ENCODE data around the gene IRF9.
A peak's percentile ranks its signal among the peaks of the same experiment; 100 is the strongest.

The IRF9 gene, protein sequence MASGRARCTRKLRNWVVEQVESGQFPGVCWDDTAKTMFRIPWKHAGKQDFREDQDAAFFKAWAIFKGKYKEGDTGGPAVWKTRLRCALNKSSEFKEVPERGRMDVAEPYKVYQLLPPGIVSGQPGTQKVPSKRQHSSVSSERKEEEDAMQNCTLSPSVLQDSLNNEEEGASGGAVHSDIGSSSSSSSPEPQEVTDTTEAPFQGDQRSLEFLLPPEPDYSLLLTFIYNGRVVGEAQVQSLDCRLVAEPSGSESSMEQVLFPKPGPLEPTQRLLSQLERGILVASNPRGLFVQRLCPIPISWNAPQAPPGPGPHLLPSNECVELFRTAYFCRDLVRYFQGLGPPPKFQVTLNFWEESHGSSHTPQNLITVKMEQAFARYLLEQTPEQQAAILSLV

GRCh38 chr14:24160850-24161804, at the start of gene IRF9:
IRF9 (plus strand) TSS chr14:24161265; CDS start chr14:24162145, 880 bp downstream.
- peak; percentile 93 for DNase-seq

DNA sequence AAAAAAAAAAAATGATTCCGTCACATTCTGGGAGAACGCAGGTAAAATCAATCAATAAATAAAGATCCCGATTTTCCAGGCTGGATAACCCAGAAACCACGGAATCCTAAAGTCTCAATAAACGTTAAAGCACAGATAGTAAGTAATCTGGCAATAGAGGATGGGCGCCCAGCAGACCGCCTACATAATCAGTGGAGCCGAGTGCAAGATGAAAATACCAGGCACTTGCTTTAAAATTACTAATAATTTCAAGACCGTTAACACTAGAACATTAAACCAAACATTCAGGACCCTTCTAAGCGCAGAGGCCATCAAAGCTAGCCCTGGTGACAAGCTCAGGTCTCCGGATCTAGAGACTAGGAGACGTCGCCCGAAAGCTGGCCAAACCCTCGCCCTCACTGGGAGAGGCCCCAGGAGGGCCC, 47.7 kb upstream of the IRF9 start:
- DNase-seq, result no peak

DNA sequence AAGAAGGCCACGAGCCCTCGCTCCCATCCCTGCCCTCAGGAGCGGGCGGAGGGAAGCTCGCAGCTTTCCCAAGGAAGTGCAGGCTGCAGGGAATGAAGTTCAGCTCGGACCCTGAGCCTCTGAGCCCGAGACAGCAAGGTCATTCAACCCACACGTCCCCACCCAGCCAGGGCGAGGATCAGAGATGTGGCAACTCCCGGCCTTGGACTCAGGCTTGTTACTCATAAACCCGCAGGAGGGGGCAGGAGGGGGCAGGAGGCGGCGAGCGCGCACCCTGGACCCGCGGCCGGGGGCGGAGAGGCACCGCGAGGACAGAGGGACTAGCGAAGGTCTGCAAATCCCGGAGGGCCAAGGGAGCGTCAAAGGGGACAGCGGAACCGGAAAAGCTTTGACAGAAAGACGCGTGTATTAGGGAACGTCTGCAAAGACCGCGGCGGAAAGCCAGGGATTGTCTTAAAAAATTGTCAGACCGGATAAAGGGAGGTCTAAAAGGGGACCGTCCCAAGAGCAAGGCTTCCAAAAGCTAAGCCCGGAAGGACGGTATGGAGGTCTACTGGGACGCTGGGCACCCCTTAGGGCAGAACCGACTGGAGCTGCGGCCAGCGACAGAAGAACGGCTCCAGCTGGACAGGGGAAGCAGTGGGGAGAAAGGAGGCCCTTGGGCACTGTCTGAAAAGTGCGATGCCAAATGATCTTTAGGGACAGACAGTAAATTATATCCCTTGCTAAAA, 47.1 kb upstream of the IRF9 start:
- peak; percentile 87 for DNase-seq

DNA sequence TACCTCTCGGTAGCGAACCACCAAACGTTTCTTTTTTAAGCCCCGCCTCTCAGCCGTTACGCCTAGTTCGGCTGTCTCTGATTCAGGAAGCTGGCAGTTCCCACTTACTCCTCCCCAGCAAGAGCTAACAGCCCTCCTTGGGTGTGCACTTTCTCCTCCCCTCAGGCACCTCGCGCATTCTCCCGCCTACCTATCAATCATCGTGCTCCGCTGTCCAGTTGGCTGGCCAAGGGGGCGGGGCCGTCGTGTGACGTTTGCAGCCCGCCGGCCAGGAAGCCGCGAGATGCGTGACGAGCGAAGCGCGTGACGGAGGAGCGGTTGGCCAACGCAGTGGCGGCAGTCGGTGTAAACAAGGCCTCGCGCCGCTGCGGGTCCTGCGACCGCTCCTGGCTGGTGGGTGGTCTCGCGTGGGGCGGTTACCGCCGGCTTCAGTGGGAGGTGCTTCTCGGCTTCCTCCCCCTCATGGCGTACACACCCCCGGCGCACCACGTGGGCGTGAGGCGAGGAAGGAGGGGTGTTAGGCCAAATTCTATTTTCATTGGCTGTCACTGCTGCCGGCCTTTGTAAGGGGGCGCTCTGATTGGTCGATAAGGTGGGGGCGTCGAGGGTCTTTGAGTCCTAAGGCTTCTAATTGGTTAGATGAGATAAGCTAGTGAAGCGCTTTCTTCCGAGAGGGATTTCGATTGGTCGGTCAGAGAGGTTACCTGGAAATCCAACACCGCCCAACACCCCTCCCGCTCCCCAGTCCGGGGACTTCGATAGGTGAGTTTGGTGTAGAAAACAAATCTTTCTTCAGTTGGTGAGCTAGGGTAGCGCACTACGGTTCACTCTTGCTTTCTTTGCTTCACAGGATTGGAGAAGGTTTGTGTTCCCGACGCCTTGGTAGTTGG, 46.3 kb upstream of the IRF9 start, which contains the start of the genes DCAF11 and NRL:
TSS of gene DCAF11 (plus strand) at position 246 of the 890 bp plus-strand sequence. CDS start 818 bp downstream, outside the sequence.
TSS of gene NRL (minus strand) at position 418 of the 890 bp plus-strand sequence. CDS start 32,101 bp downstream, outside the sequence.
- DNase-seq, result peak; percentile 99

GRCh38 chr14:24115422-24116127, 45.5 kb upstream of the IRF9 start:
- DNase-seq, result no peak

- no peak for DNase-seq
Measured at GRCh38 chr14:24116128-24116814, 44.8 kb upstream of the IRF9 start.

DNA sequence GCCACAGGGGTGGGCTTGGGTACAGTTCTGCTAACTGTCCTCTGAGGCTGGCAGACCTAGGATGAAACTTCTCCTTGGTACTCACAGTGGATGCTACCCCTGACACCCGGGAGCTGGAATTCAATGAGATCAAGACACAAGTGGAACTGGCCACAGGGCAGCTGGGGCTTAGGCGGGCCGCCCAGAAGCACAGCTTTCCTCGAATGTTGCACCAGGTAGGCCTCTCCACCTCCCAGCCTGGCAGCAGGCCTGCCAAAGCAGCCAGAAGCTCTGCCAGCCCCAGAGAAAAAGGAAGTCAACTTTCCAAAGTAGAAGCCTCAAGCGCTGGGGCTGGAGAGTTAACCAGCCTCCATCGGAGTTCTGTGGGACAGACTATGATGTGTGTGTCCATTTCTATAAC, 43.9 kb upstream of the IRF9 start:
- no peak for DNase-seq

- DNase-seq, result no peak
Measured at GRCh38 chr14:24119691-24120090, 41.4 kb upstream of the IRF9 start.

- DNase-seq, result no peak
Measured at GRCh38 chr14:24121210-24121609, 39.9 kb upstream of the IRF9 start.

GRCh38 chr14:24122416-24122815, 38.6 kb upstream of the IRF9 start:
- no peak for DNase-seq

- no peak for DNase-seq
Measured at GRCh38 chr14:24122898-24123297, 38.2 kb upstream of the IRF9 start.

- DNase-seq, result no peak
Measured at GRCh38 chr14:24123424-24124417, 37.3 kb upstream of the IRF9 start.

- no peak for DNase-seq
Measured at GRCh38 chr14:24126939-24127338, 34.1 kb upstream of the IRF9 start.

- DNase-seq, result no peak
Measured at GRCh38 chr14:24127673-24128072, 33.4 kb upstream of the IRF9 start.

- DNase-seq, result no peak
Measured at GRCh38 chr14:24129410-24129998, 31.6 kb upstream of the IRF9 start.

DNA sequence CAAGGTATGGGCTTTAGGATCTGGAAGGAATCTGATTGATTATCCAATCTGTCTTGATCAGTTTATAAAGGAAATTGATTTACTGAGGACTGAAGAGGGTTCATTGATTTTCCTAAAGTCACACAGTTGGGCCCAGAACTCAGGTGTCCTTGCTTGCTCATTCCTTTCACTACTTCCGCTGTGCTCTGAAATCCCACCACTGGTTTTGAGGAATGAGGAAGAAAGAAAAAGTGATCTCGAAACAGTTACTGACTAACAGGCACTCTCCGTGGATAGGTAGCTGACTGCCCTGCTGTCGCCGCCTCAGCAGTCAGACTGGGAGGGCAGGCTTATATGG, 30.7 kb upstream of the IRF9 start, which contains the start of gene FITM1:
TSS of gene FITM1 (plus strand) at position 280 of the 337 bp plus-strand sequence. CDS start 905 bp downstream, outside the sequence.
- DNase-seq, result no peak

GRCh38 chr14:24130717-24131548, 30.1 kb upstream of the IRF9 start:
- peak; percentile 80 for DNase-seq

DNA sequence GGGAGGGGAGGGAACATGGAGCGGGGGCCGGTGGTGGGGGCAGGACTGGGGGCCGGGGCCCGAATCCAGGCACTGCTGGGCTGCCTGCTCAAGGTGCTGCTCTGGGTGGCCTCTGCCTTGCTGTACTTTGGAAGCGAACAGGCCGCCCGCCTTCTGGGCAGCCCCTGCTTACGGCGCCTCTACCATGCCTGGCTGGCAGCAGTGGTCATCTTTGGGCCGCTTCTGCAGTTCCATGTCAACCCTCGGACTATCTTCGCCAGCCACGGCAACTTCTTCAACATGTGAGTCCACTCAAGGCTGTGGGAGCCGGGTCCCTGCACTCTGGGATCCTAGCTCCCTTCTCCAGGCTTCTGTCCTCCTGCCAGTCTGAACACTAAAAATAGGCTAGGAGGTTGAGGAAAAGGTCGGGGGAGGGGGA, 29.5 kb upstream of the IRF9 start:
- no peak for DNase-seq

Data from left hindlimb (tissue), 1 donor.